HK-2 (cell line): Measurements from ENCODE around the gene SYTL3.
"Not testable (repeated sequence)": the region's sequence is repeated elsewhere in the genome, so short reads cannot be mapped to it uniquely, and the experiment has no call there.

Source experiments
- DNase-seq: peaks from one replicate; pipeline ENCODE4 v3.0.0-alpha.2; 2018; ENCODE audit not compliant: unreplicated experiment

SYTL3 gene

DNA sequence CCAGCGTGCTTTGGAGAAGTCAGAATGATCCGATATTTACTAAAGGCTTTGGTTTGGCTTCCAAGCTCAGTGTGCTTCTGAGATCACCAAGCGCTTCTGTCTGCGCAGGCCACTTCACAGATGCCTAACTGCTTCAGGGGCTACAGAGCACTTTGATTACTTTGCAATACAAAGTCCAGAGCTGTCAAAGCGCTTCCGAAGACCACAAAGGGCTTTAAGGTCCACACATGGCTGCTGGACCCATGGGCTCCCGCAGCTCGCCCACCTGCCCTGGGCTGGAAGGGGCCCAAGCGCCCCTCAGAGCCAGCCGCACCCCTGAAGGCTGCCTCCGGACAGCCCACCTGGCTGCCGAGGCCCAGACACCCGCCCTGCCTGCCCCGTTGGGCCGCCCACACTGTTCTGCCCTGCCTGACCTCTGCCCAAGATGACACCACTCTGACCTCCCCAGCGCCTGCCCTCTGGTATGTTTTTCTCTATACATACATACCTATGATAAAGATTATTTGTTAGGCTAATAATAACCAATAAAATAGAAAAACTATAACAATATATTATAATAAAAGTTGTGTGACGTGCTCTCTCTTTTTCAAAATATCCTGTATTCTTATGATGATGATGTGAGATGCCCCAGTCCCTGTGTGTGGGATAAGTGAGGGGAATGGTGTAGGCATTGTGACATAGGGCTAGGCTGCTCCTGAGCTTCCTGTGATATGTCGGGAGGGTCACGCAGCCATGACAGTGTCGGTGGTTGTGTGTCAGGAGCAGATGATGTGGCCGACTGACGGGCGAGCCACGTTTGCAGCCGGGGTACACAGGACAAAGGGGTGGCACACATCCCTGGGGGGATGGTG is 27.9 kb upstream of the SYTL3 start:
- DNase-seq = no peak

DNA sequence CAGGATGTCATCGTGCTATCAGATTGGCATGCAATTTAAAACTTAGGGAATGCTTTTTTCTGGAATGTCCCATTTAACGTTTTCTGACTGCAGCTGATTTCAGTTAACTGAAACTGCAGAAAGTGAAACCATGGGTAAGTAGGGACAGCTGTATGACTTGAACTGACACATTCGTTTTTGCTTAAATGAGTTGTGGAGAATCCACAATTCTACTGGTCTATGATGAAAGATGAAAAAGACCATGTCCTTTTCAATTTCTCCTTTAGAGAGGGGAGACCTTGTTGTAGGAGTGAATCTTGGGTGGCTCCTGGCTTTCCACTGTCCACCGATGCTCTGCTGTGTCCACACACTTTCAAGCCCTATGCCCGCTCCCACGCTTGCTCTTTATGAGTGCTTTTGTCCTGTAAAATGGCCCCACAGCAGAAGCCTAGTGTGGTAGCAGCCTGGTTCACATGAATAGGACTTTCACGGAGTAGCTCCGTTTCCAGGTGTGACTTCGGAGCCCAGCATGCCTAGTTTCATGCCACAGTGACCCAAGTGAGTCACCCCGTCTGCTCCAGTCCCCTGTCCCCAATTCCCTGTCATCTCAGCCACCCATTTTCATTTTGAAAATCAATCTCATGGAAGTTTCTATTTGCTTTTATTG is 27.2 kb upstream of the SYTL3 start:
- DNase-seq = no peak

DNA sequence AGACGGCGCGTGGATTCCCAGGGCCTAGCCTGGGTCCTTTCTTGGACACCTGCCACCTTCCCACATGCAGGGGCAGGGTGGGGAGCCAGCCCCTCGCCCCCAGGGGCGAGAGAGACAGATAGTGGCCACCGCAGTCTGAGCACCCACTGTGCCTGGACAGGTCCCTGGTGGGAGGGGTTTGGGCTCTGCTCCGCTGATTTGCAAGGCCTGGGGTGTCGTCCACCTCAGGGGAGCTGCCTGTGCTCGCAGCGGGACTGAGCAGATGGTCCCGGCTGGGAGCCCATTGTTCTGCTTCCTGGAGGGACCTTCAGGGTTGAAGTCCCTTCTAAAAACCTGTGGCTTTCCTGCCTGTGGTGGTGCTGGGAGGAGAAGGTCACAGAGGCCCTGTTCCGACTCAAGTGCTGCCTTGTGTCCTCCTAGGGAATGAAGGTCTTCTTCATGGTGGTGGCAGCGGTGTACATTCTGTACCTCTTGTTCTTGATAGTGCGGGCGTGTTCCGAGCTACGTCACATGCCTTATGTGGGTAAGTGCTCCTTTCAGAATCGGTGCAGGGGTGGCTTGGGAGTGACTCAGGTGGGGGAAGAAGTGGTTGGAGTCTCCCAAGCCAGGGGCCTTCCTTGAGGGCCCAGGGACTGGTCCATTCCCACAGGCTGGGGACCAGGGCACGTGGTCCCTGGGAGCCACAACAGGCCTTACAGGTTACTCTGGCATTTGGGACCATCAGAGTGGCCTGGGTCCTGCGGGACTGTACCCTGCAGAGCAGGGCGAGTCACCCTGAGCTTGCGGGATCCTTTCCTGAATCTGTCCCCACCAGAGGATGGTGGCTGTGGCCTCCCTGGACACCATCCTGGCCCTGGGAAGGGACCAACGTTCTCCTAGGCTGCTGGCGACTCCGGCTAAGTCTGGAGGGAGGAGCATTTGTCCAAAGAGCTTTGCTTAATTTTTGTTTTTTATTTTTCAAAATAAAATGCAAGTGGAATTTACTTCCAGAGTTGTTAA is 24.9 kb upstream of the SYTL3 start:
- DNase-seq = no peak

DNA sequence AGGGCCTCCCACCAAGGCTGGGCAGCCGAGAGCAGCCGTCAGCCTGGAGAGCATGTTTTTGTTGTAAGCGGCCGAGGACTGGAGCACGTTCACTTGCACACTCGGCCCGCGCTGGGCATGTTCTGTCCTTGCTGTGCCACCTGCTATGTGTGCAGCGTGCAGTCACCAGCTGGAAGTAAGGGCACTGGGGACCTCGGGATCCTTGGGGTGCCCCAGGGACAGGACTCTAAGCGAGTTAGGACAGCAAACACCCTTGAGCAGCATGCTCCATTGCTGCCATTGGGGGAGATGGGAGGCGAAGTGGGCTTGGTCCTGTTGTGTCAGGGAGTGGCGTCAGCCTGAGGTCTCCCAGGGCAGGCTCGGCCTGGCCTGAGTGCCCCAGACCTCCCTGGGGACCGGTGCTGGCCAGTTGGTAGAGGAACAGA is 24.0 kb upstream of the SYTL3 start:
- no peak for DNase-seq

DNA sequence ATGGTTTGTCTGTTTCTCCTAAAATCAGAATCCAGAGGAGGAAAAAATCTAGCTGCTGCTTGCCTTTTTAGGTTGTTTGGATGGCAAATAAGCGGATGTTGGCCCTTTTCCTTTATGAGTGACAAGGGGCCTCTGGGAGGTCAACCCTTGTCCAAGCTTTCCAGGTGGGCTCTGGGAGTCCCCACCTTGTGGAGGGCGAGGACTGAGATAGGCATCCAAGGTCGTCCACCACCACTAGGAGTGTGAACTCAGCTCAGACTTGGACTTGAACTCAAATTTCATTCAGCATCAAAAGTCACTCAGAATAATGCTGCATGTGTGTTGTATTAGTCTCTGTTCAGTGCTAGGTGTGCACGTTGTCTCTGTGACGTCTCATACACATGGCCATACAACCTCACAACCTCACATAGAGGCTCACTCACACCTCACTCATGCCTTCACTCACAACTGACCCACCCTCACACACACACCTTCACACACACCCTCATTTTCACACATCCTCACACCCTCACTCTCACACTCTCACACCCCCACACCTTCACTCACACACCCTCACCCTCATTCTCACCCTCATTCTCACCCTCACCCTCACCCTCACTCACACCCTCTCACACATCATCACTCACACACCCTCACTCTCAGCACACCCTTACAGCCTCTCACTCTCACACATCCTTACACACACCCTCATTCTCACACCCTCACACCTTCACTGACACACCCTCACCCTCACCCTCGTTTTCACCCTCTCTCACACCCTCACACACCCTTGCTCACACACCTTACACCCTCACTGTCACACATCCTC is 23.3 kb upstream of the SYTL3 start:
- DNase-seq = no peak

DNA sequence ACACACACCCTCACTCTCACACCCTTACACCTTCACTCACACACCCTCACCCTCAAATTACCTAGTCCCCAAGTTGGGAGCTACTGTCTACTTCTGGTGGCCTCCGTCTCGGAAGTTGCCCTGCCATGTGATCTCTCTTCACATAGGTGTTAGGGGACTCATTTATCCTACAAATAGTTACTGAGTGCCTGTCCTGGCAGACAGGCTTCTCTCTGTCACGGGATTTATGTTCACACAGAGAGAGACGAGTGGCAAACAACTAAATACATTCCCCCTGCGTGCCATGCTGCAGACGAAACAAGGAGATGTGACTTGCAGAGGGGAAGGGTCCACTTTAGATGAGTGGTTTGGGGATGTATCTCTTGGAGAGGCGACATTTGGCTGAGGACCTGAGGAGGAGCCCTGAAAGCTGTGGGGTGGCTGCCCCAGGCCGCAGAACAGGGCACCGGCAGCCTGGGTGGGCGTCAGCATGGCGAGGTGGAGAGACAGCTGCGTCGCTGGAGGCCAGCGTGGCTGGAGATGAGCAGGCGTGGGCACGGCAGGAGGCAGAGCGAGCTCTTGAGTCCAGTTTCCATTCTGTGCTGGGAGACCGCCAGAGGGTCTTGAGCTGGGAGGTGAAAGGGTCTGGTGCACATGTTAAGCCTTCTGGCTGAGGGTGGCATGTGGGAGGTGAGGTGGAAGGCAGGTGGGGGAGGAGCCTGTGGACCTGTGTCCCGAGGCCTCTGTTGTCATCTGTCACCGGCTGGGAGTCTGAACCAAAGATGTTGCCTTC is 22.5 kb upstream of the SYTL3 start:
- DNase-seq = no peak

DNA sequence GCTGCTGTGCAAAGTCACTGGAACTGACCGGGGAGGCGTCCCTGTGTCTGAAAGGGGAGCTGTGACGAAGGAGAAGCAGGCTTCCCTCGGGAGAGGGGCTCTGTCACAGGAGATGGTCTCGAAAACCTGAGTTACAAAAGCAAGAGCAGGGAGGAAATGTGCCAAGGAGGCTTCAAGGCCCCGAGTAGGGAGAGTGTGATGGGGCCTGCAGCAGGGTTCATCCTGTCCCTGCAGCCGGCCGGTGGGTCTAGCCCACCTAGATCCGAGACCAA is 22.0 kb upstream of the SYTL3 start:
- no peak for DNase-seq

DNA sequence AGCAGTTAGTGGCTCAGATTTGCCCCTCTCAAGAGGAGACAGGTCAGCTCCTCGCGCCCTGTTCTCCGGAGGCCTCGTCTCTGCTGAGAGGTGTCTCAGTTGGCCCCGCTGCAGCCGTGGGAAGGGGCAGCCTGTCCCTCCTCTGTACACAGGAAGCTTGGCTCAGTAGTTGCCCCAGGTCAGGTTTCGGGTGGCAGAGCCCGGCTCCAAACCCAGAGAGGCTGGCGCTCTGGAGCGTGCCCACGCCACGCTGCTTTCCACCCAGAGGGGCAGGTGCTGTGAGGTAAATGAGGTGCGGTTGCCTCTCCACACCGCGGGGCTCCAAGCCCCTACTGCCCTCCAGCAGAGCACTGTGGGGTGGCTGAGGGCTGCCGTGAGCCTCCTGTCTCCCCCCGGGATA is 21.3 kb upstream of the SYTL3 start:
- DNase-seq = no peak

DNA sequence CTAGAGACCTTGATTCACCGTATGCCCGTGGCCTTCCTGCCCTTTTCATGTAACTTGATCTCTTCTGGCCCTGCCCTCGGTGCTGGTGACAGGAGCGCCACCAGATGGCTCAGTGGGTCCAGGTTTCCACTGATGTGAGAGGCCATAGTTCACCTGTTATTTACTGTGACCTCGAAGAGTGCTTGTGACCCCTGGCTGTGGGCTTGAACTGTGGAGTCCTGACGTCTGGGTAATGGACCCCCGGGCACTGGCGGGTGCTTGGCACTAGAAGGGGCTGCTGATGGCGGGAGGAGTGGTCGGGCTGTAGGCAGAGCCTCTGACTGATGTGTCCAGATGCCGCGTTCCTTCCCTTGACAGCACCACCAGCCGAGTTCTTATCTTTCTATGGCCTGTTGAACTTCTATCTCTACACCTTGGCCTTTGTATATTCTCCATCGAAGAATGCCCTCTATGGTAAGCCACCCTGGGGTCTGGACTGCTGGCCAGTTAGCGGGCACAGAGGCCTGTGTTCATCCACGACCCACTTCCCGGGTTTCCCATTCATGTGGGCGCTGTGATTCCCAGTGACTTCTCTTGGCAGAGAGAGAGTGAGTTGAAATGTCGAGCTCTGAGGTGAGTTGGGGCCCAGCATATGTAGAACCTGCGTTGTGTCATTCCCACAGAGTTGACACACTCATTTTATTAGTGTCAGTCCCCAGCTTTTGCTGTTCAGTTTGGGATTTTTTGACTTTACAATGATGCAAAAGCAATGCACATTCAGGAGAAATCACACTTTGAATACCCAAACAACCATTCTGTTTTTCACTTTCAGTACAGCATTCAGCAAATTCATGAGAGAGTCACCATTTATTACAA is 20.3 kb upstream of the SYTL3 start:
- DNase-seq = no peak

DNA sequence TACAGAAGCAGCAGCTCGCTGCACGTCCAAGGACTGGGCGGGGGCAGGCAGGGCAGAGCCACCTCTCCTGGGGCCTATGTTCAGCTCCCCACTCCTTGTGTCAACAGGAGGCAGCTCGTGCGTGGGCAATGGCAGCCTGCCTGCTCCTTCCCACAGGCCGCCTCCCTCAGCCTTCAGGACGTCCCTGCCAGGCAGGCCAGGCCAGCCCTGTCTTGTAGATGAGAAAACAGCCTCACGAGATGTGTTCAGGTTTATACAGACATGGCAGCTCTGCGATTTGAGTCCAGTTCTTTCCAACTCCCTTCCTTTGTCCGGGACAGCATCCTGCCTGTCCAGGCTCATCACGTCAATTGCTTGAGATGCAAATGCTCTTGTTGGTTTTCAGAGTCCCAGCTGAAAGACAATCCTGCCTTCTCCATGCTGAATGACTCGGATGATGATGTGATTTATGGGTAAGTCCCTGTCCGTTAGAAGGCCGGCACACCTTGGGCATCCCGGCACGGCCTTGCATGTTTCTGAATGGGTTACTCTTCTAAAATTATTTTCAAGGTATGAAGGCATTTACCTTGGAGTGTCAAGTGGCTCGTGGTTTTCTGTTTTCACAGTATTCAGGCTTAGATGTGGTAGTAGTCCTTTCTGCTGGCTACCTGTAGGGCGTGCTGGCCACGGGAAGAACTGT is 18.8 kb upstream of the SYTL3 start:
- no peak for DNase-seq

DNA sequence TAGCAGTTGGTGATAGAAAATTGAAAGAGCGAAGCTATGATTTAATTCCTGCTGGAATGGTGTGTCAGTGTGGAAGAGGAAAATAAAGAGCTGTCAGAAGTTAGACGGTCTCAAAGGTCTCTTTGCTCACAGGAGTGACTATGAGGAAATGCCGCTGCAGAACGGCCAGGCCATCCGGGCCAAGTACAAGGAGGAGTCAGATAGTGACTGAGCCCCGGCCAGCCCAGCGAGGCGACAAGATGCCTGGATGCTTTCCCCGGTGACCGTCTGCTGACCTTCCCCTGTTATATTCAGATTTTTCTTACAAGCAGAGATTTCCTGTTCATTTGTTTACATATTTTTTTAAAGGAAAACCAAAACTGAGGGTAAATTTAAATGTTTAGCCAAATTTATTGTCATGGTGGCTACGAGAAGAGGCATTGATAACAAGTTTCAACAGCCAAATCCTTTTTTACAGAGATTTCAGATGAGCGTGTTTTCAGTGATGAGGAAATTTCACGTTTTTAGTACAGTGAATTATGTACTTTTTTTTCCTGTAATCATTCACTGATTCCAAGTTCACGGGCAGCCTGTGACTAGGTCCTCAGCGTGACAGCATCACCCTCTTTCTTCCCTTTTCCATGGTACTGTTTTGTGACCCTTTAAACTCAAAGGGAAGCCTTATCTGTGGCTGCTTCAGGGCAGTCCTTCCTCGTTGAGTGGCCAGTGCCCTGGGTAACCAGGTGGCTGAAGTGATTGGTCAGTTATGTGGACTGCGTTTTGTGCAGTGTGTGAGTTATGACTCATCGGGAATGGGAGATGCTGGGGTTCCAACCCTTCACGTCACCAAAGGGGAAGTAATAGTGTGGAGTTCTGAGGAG is 17.9 kb upstream of the SYTL3 start:
- peak; percentile 64 for DNase-seq

DNA sequence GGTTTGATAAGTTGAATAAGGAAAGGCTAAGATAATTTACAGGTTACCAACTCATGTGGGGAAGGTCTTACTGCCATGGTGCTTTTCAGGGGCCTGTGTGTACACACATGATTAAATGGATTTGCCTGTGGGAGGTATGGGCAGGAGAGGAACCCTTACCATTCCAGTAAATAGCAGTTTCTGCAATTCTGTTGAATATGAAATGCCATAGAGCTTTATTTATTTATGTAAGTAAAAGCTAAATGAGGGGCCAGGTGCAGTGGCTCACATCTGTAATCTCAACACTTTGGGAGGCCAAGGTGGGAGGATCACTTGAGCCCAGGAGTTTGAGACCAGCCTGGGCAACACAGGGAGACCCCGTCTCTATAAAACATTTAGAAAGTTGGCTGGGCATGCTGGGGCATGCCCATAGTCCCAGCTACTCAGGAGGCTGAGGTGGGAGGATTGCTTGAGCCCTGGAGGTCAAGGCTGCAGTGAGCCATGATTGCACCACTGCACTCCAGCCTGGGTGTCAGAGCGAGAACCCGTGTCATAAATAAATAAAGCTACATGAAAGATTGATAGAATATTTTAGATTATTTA is 17.2 kb upstream of the SYTL3 start:
- not testable (repeated sequence) for DNase-seq

DNA sequence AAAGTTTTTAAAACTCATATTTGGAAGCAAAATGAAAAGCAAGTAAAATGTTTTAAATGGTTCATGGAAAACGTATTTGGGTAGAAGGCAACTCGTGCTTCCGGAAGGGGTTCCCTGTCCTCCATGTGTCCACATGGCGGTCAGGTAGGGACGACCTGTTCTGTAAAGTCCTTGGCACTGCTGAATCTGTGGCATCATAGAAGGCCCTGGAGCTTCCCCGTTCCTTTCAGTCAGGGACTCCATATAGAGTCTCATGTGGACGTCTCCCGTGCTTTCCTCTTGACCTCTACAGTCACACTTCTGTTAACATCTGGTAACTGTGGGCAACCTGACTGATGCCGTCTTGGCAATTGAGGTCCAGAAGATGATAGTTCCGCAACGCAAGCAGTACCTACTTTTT is 16.7 kb upstream of the SYTL3 start:
- no peak for DNase-seq

DNA sequence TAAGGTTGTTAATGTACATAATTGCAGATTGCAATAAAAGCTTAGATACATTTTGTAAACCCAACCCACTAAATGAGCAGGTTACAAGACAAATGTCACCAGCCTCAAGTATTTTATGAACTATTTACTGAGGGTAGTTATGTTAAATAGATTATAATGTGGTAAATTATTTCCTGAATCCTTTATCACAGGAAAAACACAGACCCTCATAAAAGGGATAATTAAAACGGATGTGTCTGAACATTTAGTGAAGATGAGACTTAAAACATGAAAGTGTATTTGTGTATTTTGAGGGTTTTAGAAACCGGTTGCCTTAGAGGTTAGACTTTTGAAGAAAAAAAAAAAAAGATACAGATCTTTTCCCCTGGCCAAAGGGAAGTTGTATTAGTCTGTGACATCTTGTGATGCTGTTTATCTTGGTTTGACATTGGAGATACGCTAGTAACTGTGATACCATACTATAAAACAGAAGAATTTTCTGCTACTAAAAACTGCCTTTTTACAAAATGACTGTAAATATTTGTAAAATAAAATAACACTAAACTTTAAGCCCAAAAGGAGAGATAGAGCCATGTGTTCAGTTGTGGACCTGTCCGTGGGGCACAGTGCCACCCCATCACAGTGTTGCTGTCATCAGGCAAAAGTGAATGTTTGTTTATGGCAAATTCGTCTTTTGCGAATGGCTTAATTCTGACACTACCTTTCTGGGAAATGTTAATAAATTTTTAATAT is 15.0 kb upstream of the SYTL3 start:
- DNase-seq = no peak

DNA sequence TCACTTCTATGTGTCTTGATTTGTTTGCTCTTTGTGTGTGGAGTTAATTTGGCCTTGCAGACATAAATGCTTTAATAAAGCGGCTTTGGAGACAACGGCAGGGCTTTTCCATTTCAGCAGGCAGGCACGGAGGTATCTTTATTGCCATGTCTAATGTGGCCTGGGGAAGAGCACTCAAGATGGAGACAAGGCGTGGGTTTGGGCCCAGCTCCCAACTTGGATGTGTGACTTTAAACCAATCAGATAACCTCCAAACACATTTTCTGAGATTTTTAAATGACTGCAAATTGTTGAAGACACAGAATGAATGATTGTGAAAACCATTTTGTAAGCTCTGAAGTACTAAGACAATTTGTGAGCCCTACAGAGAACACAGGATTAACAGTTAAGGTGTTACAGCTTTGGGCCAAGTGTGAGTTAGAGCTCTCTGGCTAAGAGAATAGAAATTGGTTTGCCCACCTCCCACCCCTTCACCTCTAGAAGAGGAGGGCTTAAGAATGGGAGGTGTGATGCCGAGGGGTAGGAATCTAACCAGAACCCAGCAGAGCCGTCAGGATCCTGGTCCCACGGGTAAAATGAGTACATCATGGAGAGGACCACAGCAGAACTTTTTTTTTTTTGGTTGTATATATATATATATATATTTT is 14.3 kb upstream of the SYTL3 start:
- no peak for DNase-seq

DNA sequence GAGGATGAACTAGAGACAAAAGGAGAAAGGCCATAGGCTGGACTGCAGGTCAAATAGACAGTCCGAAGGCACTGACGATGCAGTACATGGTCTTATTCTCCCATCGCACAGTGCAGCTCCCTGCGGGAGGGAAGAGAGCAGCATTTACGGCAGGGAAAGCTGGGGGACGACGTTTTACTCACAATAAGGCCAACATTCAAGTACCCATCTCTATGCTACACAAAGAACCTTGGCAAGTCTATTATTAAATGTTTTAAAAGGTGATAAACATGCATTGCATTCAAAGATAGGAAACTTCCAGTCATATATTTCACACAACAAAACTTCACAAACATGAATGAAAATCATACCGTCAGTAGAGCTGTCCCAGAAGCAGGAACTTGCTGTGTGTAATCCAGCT is 13.1 kb upstream of the SYTL3 start:
- DNase-seq = no peak

DNA sequence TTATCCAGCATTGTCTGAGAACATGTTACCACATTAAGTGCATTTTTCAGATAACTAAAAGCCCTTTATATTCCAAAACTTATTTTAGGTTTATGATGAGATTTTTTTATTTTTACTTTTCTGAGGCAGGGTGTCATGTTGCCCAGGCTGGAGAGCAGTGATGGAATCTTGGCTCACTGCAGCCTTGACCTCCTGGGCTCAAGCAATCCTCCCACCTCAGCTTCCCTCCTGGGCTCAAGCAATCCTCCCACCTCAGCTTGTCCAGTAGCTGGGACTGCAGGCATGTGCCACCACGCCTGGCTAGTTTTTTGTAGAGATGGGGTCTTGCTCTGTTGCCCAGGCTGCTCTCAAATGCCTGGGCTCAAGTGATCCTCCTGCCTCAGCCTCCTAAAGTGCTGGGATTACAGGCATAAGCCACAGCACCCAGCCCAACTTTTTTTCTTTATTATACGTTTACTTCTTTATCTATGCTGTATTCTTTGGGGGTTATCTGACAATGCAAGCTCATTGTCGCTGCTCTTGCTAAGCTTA is 11.5 kb upstream of the SYTL3 start:
- DNase-seq = no peak
